KMS-11 (cell line): ENCODE data around the gene NOS1AP.

Experiments used
- H2AFZ ChIP-seq: fragments of 200-600 bp; sonication (generic); 2 replicates; pipeline ENCODE4 v1.6.1; 2016; ENCODE audit warnings: antibody characterized with exemption, mixed run types, low read depth
- H3K27ac ChIP-seq: fragments of 200-600 bp; sonication (generic); 2 replicates; pipeline ENCODE4 v1.6.1; 2016; ENCODE audit warnings: mild to moderate bottlenecking, mixed run types
- H3K27me3 ChIP-seq: fragments of 200-600 bp; sonication (generic); 2 replicates; pipeline ENCODE4 v1.6.1; 2017; ENCODE audit warnings: mild to moderate bottlenecking, low read depth, mixed run types, moderate library complexity; ENCODE audit not compliant: insufficient read depth
- H3K36me3 ChIP-seq: fragments of 200-600 bp; sonication (generic); 2 replicates; pipeline ENCODE4 v1.6.1; 2017; ENCODE audit warnings: mild to moderate bottlenecking, mixed run types; ENCODE audit not compliant: insufficient read depth
- H3K4me1 ChIP-seq: fragments of 200-600 bp; sonication (generic); 2 replicates; pipeline ENCODE4 v1.6.1; 2016; ENCODE audit warnings: mild to moderate bottlenecking, low read depth, mixed run types; ENCODE audit not compliant: poor library complexity, severe bottlenecking
- H3K4me2 ChIP-seq: fragments of 200-600 bp; sonication (generic); 2 replicates; pipeline ENCODE4 v1.7.0; 2016; ENCODE audit warnings: mild to moderate bottlenecking, mixed run types
- H3K4me3 ChIP-seq: fragments of 200-600 bp; sonication (generic); IDR thresholded peaks from 2 replicates; pipeline ENCODE4 v1.6.1; 2017; ENCODE audit warnings: low read depth, low read length, mixed read lengths; ENCODE audit not compliant: insufficient read depth
- H3K79me2 ChIP-seq: fragments of 200-600 bp; sonication (generic); 2 replicates; pipeline ENCODE4 v1.6.1; 2016; ENCODE audit warnings: low read depth, mixed run types; ENCODE audit not compliant: insufficient read depth
- H3K9ac ChIP-seq: fragments of 200-600 bp; sonication (generic); 2 replicates; pipeline ENCODE4 v1.6.1; 2016; ENCODE audit warnings: mild to moderate bottlenecking, mixed run types
- H4K20me1 ChIP-seq: fragments of 200-600 bp; sonication (generic); 2 replicates; pipeline ENCODE4 v1.6.1; 2016; ENCODE audit warnings: mild to moderate bottlenecking, mixed run types; ENCODE audit not compliant: insufficient read depth
- CTCF ChIP-seq: fragments of 200-600 bp; sonication (generic); conservative IDR thresholded peaks from 2 replicates; pipeline ENCODE4 v1.6.1; 2017; ENCODE audit warnings: low read depth, mild to moderate bottlenecking, antibody characterized with exemption, low read length, moderate library complexity, mixed read lengths

NOS1AP gene

GRCh38 chr1:162389971-162390370 lies 320.5 kb downstream of the NOS1AP start:
- Histone ChIP-seq H3K4me1 (peaks cover 4% of the 10 kb centered on the region), H3K4me2 (no peak overlapping the region), H3K79me2 (no peaks in the 10 kb centered on the region), H2AFZ (no peak overlapping the region), H3K4me3 (no peak overlapping the region), H3K27me3 (no peaks in the 10 kb centered on the region), H3K27ac (no peak overlapping the region), H3K36me3 (no peaks in the 10 kb centered on the region), H3K9ac (no peak overlapping the region), H4K20me1 (no peaks in the 10 kb centered on the region)
- no peak for TF ChIP-seq CTCF

GRCh38 chr1:162390396-162391185 lies 321.1 kb downstream of the NOS1AP start:
- no peak for TF ChIP-seq CTCF

GRCh38 chr1:162391790-162392563 lies 322.5 kb downstream of the NOS1AP start:
- Histone ChIP-seq H3K79me2 (no peaks in the 10 kb centered on the region), H4K20me1 (no peaks in the 10 kb centered on the region), H3K4me3 (no peak overlapping the region), H3K9ac (no peak overlapping the region), H3K27ac (no peak overlapping the region), H3K27me3 (no peaks in the 10 kb centered on the region), H3K4me1 (peaks cover 4% of the 10 kb centered on the region), H2AFZ (0 out of 2 replicates have a peak overlapping the region, but pooled peaks have one; percentile 0), H3K36me3 (no peaks in the 10 kb centered on the region), H3K4me2 (no peak overlapping the region)
- TF ChIP-seq CTCF, result peak; percentile 97

More at GRCh38 chr1:162390396-162391185, 321.1 kb downstream of the NOS1AP start:
- H3K36me3 ChIP-seq, result no peaks in the 10 kb centered on the region
- no peak overlapping the region for H3K4me3 ChIP-seq
- H3K79me2 ChIP-seq, result no peaks in the 10 kb centered on the region
- no peaks in the 10 kb centered on the region for H3K27me3 ChIP-seq
- H3K9ac ChIP-seq, result no peak overlapping the region
- no peak overlapping the region for H3K4me2 ChIP-seq
- no peaks in the 10 kb centered on the region for H4K20me1 ChIP-seq
- no peak overlapping the region for H2AFZ ChIP-seq
- H3K4me1 ChIP-seq, result peaks cover 4% of the 10 kb centered on the region
- no peak overlapping the region for H3K27ac ChIP-seq

GRCh38 chr1:162396201-162396906 lies 326.9 kb downstream of the NOS1AP start:
- Histone ChIP-seq H3K79me2 (no peaks in the 10 kb centered on the region), H3K27me3 (no peaks in the 10 kb centered on the region), H3K9ac (no peak overlapping the region), H3K36me3 (no peaks in the 10 kb centered on the region), H2AFZ (no peak overlapping the region), H4K20me1 (no peaks in the 10 kb centered on the region), H3K4me3 (no peak overlapping the region), H3K4me1 (peaks cover 20% of the 10 kb centered on the region), H3K4me2 (no peak overlapping the region), H3K27ac (no peak overlapping the region)
- no peak for TF ChIP-seq CTCF
